HCT116 (cell line): ENCODE measurements around the gene HLCS. TPM values are rescaled to one million over a fixed set of nuclear protein-coding genes. Genes with fewer than 3 reads are reported as not detected.

ENCODE experiments used
- ATAC-seq: fragments of 200-7000 bp; cut with Tn5 transposase; 2 replicates; pipeline ENCODE4 v1.9.1; 2020; ENCODE audit warnings: mild to moderate bottlenecking, moderate library complexity
- BruUV-seq: library from RNA; stranded (reverse); fragments of 400-500 nt; replicated peaks from 2 replicates; lab custom pipeline; 2021; lab: Mats Ljungman, UMichigan
- CTCF ChIA-PET: fragments of 300-600 bp; sonication (Branson Sonifier 250); formaldehyde crosslinking; loops from one replicate; lab custom pipeline; 2021; ENCODE audit warnings: antibody characterized with exemption; lab: Charles Lee
- POLR2A ChIA-PET: fragments of 300-600, 350-600 bp; sonication (Branson Sonifier 250); formaldehyde crosslinking; loops from one replicate; lab custom pipeline; 2021; ENCODE audit warnings: antibody characterized with exemption; lab: Charles Lee
- RAD21 ChIA-PET, 2 experiments: fragments of 300-600 bp; sonication (Branson Sonifier 250); formaldehyde crosslinking; loops; one replicate each; lab custom pipeline; 2023; ENCODE audit warnings: low total read pairs in 2 of 2; ENCODE audit not compliant: uncharacterized antibody in 2 of 2, unreplicated experiment in 2 of 2, low non-redundant PET in 1 of 2; lab: Charles Lee
- DNase-seq: peaks from one replicate; pipeline ENCODE4 v3.0.0-alpha.2; 2010; ENCODE audit warnings: low read depth, low spot score
- H2AFZ ChIP-seq: fragments of 200-600 bp; shearing (Covaris generic), sonication (generic); 2 replicates; pipeline ENCODE4 v1.6.1; 2017; ENCODE audit warnings: low read depth, mixed run types, mixed read lengths, antibody characterized with exemption, low read length; ENCODE audit not compliant: poor library complexity, severe bottlenecking
- H3K27ac ChIP-seq: 2 replicates; pipeline ENCODE4 v1.5.1; 2012; ENCODE audit warnings: low read depth, low read length
- H3K27me3 ChIP-seq: fragments of 200-600 bp; sonication (generic); 2 replicates; pipeline ENCODE4 v1.6.1; 2016; ENCODE audit warnings: mixed run types, low read length, mixed read lengths; ENCODE audit not compliant: insufficient read depth
- H3K36me3 ChIP-seq, 2 experiments: fragments of 200-500 bp in 1 of 2; fragments of 200-600 bp in 1 of 2; sonication (Bioruptor generic) in 1 of 2; sonication (generic) in 1 of 2; 2 replicates each; pipeline versions ENCODE4 v1.5.1 to v1.6.1; 2014 to 2016; ENCODE audit warnings: low read length in 2 of 2, inconsistent platforms in 1 of 2, mixed read lengths in 1 of 2, mixed run types in 1 of 2; ENCODE audit not compliant: insufficient read depth in 2 of 2, control insufficient read depth in 1 of 2
- H3K4me1 ChIP-seq, 2 experiments: fragments of 200-600 bp in 1 of 2; sonication (generic) in 1 of 2; 2 replicates each; pipeline versions ENCODE4 v1.5.1 to v1.6.1; 2012 to 2017; ENCODE audit warnings: low read length in 2 of 2, inconsistent platforms in 1 of 2, mild to moderate bottlenecking in 1 of 2, mixed read lengths in 1 of 2, mixed run types in 1 of 2, moderate library complexity in 1 of 2; ENCODE audit not compliant: insufficient read depth in 2 of 2, control insufficient read depth in 1 of 2
- H3K4me2 ChIP-seq: fragments of 200-600 bp; sonication (generic); 2 replicates; pipeline ENCODE4 v1.6.1; 2017; ENCODE audit warnings: mixed run types, low read length, mixed read lengths
- H3K4me3 ChIP-seq, 2 experiments: fragments of 200-600 bp in 1 of 2; sonication (generic) in 1 of 2; replicated peaks in 1 of 2; 2 replicates each; pipeline ENCODE4 v1.5.1; 2011 to 2016; ENCODE audit warnings: low read length in 2 of 2, control low read depth in 1 of 2, low read depth in 1 of 2, mild to moderate bottlenecking in 1 of 2, mixed read lengths in 1 of 2, mixed run types in 1 of 2
- H3K79me2 ChIP-seq: fragments of 200-600 bp; sonication (generic); 2 replicates; pipeline ENCODE4 v1.6.1; 2017; ENCODE audit warnings: mild to moderate bottlenecking, mixed run types, low read length, moderate library complexity, mixed read lengths; ENCODE audit not compliant: insufficient read depth
- H3K9ac ChIP-seq: fragments of 200-600 bp; sonication (generic); 2 replicates; pipeline ENCODE4 v1.6.1; 2016; ENCODE audit warnings: low read length, mixed read lengths
- H3K9me2 ChIP-seq: fragments of 200-600 bp; sonication (generic), shearing (Covaris generic); 2 replicates; pipeline ENCODE4 v1.6.1; 2017; ENCODE audit warnings: mixed run types, mild to moderate bottlenecking, moderate library complexity; ENCODE audit not compliant: insufficient read depth
- H3K9me3 ChIP-seq, 2 experiments: fragments of 200-500 bp in 1 of 2; fragments of 200-600 bp in 1 of 2; sonication (Bioruptor generic) in 1 of 2; sonication (generic) in 1 of 2; 2 replicates each; pipeline ENCODE4 v1.6.1; 2014 to 2017; ENCODE audit warnings: low read length in 2 of 2, mixed read lengths in 2 of 2, inconsistent platforms in 1 of 2, low read depth in 1 of 2, mild to moderate bottlenecking in 1 of 2, mixed run types in 1 of 2, moderate library complexity in 1 of 2; ENCODE audit not compliant: control insufficient read depth in 1 of 2, insufficient read depth in 1 of 2
- H4K20me1 ChIP-seq: fragments of 200-600 bp; sonication (generic), shearing (Covaris generic); 2 replicates; pipeline ENCODE4 v1.6.1; 2017; ENCODE audit warnings: mixed run types, mild to moderate bottlenecking, moderate library complexity; ENCODE audit not compliant: insufficient read depth
- CBX3 ChIP-seq: IDR thresholded peaks from 2 replicates; pipeline ENCODE4 v1.6.1; 2012; ENCODE audit warnings: low read depth
- EGR1 ChIP-seq: IDR thresholded peaks from 2 replicates; pipeline ENCODE4 v1.6.1; 2012; ENCODE audit warnings: low read depth
- ELF1 ChIP-seq: IDR thresholded peaks from 2 replicates; pipeline ENCODE4 v1.6.1; 2012; ENCODE audit warnings: low read depth, borderline replicate concordance
- EZH2 ChIP-seq: fragments of 200-600 bp; sonication (generic); IDR thresholded peaks from 2 replicates; pipeline ENCODE4 v1.6.1; 2017; ENCODE audit warnings: antibody characterized with exemption, mixed run types
- MAX ChIP-seq: IDR thresholded peaks from 2 replicates; pipeline ENCODE4 v1.6.1; 2012
- POLR2A ChIP-seq: IDR thresholded peaks from 2 replicates; pipeline ENCODE4 v1.7.0; 2011; ENCODE audit warnings: borderline replicate concordance; ENCODE audit not compliant: insufficient read depth, insufficient read length; ENCODE audit errors: extremely low read depth
- POLR2AphosphoS5 ChIP-seq: IDR thresholded peaks from 2 replicates; pipeline ENCODE4 v1.6.1; 2011; ENCODE audit warnings: mild to moderate bottlenecking, low read depth, low read length, moderate library complexity
- SIN3A ChIP-seq: IDR thresholded peaks from 2 replicates; pipeline ENCODE4 v1.6.1; 2012; ENCODE audit warnings: low read depth
- TCF7L2 ChIP-seq: IDR thresholded peaks from 2 replicates; pipeline ENCODE4 v1.7.0; 2011; ENCODE audit warnings: borderline replicate concordance, inconsistent platforms; ENCODE audit not compliant: insufficient read depth, insufficient read length; ENCODE audit errors: extremely low read depth
- YY1 ChIP-seq: IDR thresholded peaks from 2 replicates; pipeline ENCODE4 v1.6.1; 2011; ENCODE audit warnings: low read length, low read depth, moderate library complexity, mild to moderate bottlenecking; ENCODE audit not compliant: insufficient replicate concordance; ENCODE audit errors: extremely low read depth
- ZFX ChIP-seq: fragments of 450-650 bp; IDR thresholded peaks from 2 replicates; pipeline ENCODE4 v1.6.1; 2017
- ZNF274 ChIP-seq: fragments of 200-500 bp; sonication (Bioruptor generic); IDR thresholded peaks from 2 replicates; pipeline ENCODE4 v1.6.1; 2014; ENCODE audit warnings: mild to moderate bottlenecking, low read depth, low read length, inconsistent platforms
- intact Hi-C: fragments of 100-400 bp; cut with micrococcal nuclease; formaldehyde crosslinking; loops from 2 replicates; pipeline ENCODE4 v1.10.0; 2022
- total RNA-seq: library from RNA; stranded (reverse); gene quantifications from one replicate; pipeline ENCODE4 v1.2.1, GENCODE V29; 2021; ENCODE audit not compliant: unreplicated experiment
- TF ChIP-seq, protein P1 (sequence below), 3 experiments: fragments of 200-600 bp in 1 of 3; sonication (generic) in 1 of 3; IDR thresholded peaks in 2 of 3; conservative IDR thresholded peaks in 1 of 3; 2 replicates each; pipeline ENCODE4 v1.5.1; 2012 to 2017; ENCODE audit warnings: low read depth in 2 of 3, low read length in 2 of 3, antibody characterized with exemption in 1 of 3, borderline replicate concordance in 1 of 3, control low read depth in 1 of 3, mild to moderate bottlenecking in 1 of 3, mixed read lengths in 1 of 3, mixed run types in 1 of 3, moderate library complexity in 1 of 3; ENCODE audit not compliant: insufficient read depth in 1 of 3

Gene HLCS
- total RNA-seq, 1 experiment from 2014 or later, result 18.5 TPM

DNA sequence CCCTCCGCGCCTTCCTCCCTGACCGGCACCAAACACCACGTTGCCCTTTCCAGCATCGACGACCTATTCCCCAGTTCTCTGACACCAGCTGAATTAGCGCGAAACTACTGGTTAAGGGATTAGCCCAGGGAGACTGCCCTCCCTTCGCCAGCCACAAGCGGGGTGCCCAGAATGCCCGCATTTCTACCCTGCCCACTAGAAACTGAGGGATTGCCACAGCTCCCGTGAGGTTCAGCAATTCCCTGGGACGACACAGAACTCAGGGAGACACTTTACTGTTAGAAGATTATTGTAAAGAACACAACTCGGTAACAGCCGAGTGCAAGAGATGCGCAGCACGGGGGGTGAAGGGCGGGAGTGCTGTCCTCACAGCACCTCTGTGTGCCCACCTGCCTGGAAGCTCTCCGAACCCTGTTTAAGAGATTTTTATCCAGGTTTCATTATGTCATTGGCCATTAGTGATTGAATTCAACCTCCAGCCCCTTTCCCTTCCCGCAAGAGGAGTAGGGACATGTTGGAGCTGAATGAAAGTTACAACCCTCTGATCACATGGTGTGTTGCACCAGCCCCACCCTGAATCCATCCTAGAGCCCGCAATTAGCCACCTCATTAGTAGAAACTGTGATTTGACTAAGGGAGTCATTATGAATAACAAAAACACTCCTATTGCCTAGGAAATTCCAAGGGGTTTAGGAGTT, 24.2 kb upstream of the HLCS start:
- DNase-seq (no peak), ATAC-seq (no peak)
- Histone ChIP-seq H3K36me3 (no peaks in the 10 kb centered on the region), H3K27me3 (no peaks in the 10 kb centered on the region), H4K20me1 (no peaks in the 10 kb centered on the region), H3K4me2 (peak overlapping the region; percentile 86), H3K9me2 (no peaks in the 10 kb centered on the region), H3K4me1 (peaks cover 11 to 25% of the 10 kb centered on the region in 2 experiments), H3K79me2 (no peaks in the 10 kb centered on the region), H2AFZ (peak overlapping the region; percentile 34), H3K4me3 (peak overlapping the region; percentile 33 to 57), H3K9me3 (no peaks in the 10 kb centered on the region), H3K27ac (peak overlapping the region; percentile 83), H3K9ac (peak overlapping the region; percentile 68)
- POLR2A ChIA-PET, result interaction anchor here (2.0 kb wide), 2 partner anchors 14 to 19 kb away, joined by 7 to 10 read pairs; no protein-coding TSS in a partner anchor
- TF ChIP-seq ZFX (peak; percentile 76; the same call in 1 of the 2 replicates), SIN3A (no peak), CBX3 (no peak)
- RAD21 ChIA-PET, result interaction anchor here in 1 of 2 experiments (0.9 kb wide), 1 partner anchor 19 kb away, joined by 4 read pairs; no protein-coding TSS in a partner anchor
- TSS peak; percentile 77 for BruUV-seq
- CTCF ChIA-PET, result interaction anchor here (1.1 to 3.5 kb wide), 7 partner anchors 8 to 25 kb away, joined by 3 to 31 read pairs (median 12); no protein-coding TSS in a partner anchor
- intact Hi-C loops, result no loop called here

DNA sequence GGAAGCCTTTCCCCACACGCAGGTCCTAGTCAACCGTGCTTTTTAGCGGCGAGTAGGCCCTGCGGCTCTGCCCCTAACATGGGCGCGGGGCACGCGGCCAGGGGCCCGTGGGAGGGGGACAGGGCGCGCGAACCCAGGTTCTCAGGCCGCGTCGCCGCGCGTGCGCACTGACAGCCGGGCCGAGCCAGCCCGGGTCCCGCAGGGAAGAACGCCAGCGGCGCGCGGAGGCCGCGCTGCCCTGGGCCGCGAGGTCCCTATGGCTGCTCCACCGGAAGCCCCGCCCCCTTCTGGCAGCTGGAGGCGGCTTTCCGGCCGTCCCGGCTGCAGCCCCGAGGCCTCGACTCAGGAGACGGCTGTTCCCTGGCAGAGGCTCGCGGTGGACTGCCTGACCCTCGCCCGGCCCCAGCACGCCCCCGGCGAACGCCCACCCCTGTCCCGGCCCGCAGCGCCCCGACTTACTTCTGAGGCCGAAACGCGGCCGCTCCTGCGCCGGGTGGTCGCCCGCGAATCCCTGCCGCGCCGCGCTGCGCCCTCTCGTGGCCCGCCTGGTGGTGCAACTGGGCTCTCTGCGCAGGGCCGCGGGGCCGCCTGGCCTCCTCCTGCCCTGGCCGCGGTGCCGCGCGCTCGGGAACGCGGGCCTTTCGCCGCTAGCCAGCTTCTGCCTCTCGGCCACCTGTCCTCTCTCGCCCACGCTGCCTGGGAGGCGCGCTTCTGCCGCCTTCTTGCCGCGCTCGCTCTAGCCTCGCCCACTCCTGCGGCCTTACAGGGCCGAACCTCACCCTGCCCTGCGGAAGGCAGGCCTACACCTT, 23.4 kb upstream of the HLCS start:
- POLR2A ChIA-PET, result interaction anchor here (1.3 to 2.0 kb wide), 3 partner anchors 11 to 20 kb away, joined by 4 to 10 read pairs (median 6); no protein-coding TSS in a partner anchor
- peak; percentile 61 for TF ChIP-seq YY1
- no peak for TF ChIP-seq EZH2
- peak; percentile 95 for TF ChIP-seq ZFX
- TF ChIP-seq ELF1, result no peak
- TF ChIP-seq MAX, result peak; percentile 93
- peak; percentile 30 for TF ChIP-seq POLR2A
- TF ChIP-seq, protein P1, sequence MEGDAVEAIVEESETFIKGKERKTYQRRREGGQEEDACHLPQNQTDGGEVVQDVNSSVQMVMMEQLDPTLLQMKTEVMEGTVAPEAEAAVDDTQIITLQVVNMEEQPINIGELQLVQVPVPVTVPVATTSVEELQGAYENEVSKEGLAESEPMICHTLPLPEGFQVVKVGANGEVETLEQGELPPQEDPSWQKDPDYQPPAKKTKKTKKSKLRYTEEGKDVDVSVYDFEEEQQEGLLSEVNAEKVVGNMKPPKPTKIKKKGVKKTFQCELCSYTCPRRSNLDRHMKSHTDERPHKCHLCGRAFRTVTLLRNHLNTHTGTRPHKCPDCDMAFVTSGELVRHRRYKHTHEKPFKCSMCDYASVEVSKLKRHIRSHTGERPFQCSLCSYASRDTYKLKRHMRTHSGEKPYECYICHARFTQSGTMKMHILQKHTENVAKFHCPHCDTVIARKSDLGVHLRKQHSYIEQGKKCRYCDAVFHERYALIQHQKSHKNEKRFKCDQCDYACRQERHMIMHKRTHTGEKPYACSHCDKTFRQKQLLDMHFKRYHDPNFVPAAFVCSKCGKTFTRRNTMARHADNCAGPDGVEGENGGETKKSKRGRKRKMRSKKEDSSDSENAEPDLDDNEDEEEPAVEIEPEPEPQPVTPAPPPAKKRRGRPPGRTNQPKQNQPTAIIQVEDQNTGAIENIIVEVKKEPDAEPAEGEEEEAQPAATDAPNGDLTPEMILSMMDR (IDR thresholded peaks at IDR 0.05 in 2 of 3, conservative IDR thresholded peaks at IDR 0.05 in 1 of 3; ENCODE audit: borderline replicate concordance in 1 of 3, insufficient read depth in 1 of 3, low read depth in 2 of 3, low read length in 2 of 3), result peak in 2 of 3 experiments; percentile 44 to 69; a peak in 4 of 6 replicates
- no peak; the same call in 1 of the 2 replicates for TF ChIP-seq CBX3
- peak; percentile 65 for TF ChIP-seq POLR2AphosphoS5
- peak; percentile 83 for TF ChIP-seq EGR1
- no peak for TF ChIP-seq TCF7L2
- TF ChIP-seq ZNF274, result no peak
- TF ChIP-seq, all 23 proteins: peak for 7
- Histone ChIP-seq H3K9me2 (no peaks in the 10 kb centered on the region), H3K36me3 (no peaks in the 10 kb centered on the region), H3K4me2 (peak overlapping the region; percentile 86), H3K9me3 (no peaks in the 10 kb centered on the region), H4K20me1 (no peaks in the 10 kb centered on the region), H3K27me3 (no peaks in the 10 kb centered on the region), H3K4me3 (peak overlapping the region; percentile 46 to 57), H3K79me2 (no peaks in the 10 kb centered on the region), H3K4me1 (peaks cover 11 to 25% of the 10 kb centered on the region in 2 experiments), H3K27ac (peak overlapping the region; percentile 83), H2AFZ (peak overlapping the region; percentile 34), H3K9ac (peak overlapping the region; percentile 68)
- ATAC-seq (peak; percentile 94), DNase-seq (peak; percentile 81)
- intact Hi-C loops, result no loop called here
- ChIA-PET RAD21 (interaction anchor here in 1 of 2 experiments (0.9 to 1.3 kb wide), 2 partner anchors 13 to 20 kb away, joined by 4 read pairs; no protein-coding TSS in a partner anchor), CTCF (interaction anchor here (0.7 to 3.5 kb wide), 13 partner anchors 9 to 574 kb away, joined by 3 to 31 read pairs (median 4); no protein-coding TSS in a partner anchor)
- BruUV-seq, result no TSS peak
